A673 (cell line): ENCODE results near the gene SEC22A. TPM values are rescaled to one million over a fixed set of nuclear protein-coding genes. Genes with fewer than 3 reads are reported as not detected.

ENCODE experiments used
- BruUV-seq: library from RNA; stranded (reverse); fragments of 400-500 nt; replicated peaks from 2 replicates; lab custom pipeline; 2021; lab: Mats Ljungman, UMichigan
- CTCF ChIA-PET: fragments of 300-600 bp; sonication (Branson Sonifier 250); formaldehyde crosslinking; loops from one replicate; lab custom pipeline; 2022; ENCODE audit warnings: antibody characterized with exemption; lab: Charles Lee
- POLR2A ChIA-PET: fragments of 300-600 bp; sonication (Branson Sonifier 250); formaldehyde crosslinking; loops from one replicate; lab custom pipeline; 2022; ENCODE audit warnings: antibody characterized with exemption; ENCODE audit not compliant: low non-redundant PET; lab: Charles Lee
- DNase-seq: peaks from one replicate; pipeline ENCODE4 v3.0.0-alpha.2; 2015; ENCODE audit warnings: low spot score
- H3K27ac ChIP-seq: fragments of 200-600 bp; sonication (generic); 2 replicates; pipeline ENCODE4 v1.5.1; 2016; ENCODE audit warnings: mixed run types, low read depth, mild to moderate bottlenecking, mixed read lengths, antibody characterized with exemption, low read length; ENCODE audit not compliant: poor library complexity, severe bottlenecking
- H3K27me3 ChIP-seq: fragments of 200-600 bp; sonication (generic); replicated peaks from 2 replicates; pipeline ENCODE4 v1.6.1; 2017; ENCODE audit warnings: mixed run types, low read depth, mild to moderate bottlenecking, mixed read lengths, antibody characterized with exemption, low read length; ENCODE audit not compliant: insufficient read depth, poor library complexity
- H3K36me3 ChIP-seq: fragments of 200-600 bp; sonication (generic); 2 replicates; pipeline ENCODE4 v1.6.1; 2016; ENCODE audit warnings: mixed run types, mild to moderate bottlenecking, mixed read lengths, antibody characterized with exemption, low read length; ENCODE audit not compliant: insufficient read depth, poor library complexity, severe bottlenecking
- H3K4me1 ChIP-seq: fragments of 200-600 bp; sonication (generic); 2 replicates; pipeline ENCODE4 v1.6.1; 2017; ENCODE audit warnings: mixed run types, mild to moderate bottlenecking, mixed read lengths, antibody characterized with exemption, low read length; ENCODE audit not compliant: insufficient read depth, poor library complexity, severe bottlenecking
- H3K4me3 ChIP-seq: fragments of 200-600 bp; sonication (generic); 2 replicates; pipeline ENCODE4 v1.5.1; 2016; ENCODE audit warnings: low read depth, mixed run types, mild to moderate bottlenecking, mixed read lengths, low read length; ENCODE audit not compliant: poor library complexity, severe bottlenecking
- H3K9me3 ChIP-seq: fragments of 200-600 bp; sonication (generic); 2 replicates; pipeline ENCODE4 v1.6.1; 2016; ENCODE audit warnings: mixed run types, low read depth, mild to moderate bottlenecking, mixed read lengths, antibody characterized with exemption, low read length; ENCODE audit not compliant: poor library complexity, severe bottlenecking
- CTCF ChIP-seq: fragments of 300-800, 200-600 bp; sonication (generic); conservative IDR thresholded peaks from 2 replicates; pipeline ENCODE4 v1.5.1; 2017; ENCODE audit warnings: low read depth, mild to moderate bottlenecking, antibody characterized with exemption, low read length, moderate library complexity, mixed read lengths
- EZH2 ChIP-seq: fragments of 200-600 bp; sonication (generic); IDR thresholded peaks from 2 replicates; pipeline ENCODE4 v1.6.1; 2017; ENCODE audit warnings: borderline replicate concordance, low read depth, mild to moderate bottlenecking, mixed read lengths, antibody characterized with exemption, low read length; ENCODE audit not compliant: poor library complexity, severe bottlenecking
- intact Hi-C: fragments of 100-400 bp; cut with micrococcal nuclease; formaldehyde crosslinking; loops from one replicate; pipeline ENCODE4 v1.10.0; 2022; ENCODE audit not compliant: unreplicated experiment
- total RNA-seq: library from RNA; stranded (reverse); gene quantifications from 2 replicates; pipeline ENCODE4 v1.2.3, GENCODE V29; 2021

The SEC22A gene
- total RNA-seq, 1 experiment from 2014 or later, result 21.6 TPM

DNA sequence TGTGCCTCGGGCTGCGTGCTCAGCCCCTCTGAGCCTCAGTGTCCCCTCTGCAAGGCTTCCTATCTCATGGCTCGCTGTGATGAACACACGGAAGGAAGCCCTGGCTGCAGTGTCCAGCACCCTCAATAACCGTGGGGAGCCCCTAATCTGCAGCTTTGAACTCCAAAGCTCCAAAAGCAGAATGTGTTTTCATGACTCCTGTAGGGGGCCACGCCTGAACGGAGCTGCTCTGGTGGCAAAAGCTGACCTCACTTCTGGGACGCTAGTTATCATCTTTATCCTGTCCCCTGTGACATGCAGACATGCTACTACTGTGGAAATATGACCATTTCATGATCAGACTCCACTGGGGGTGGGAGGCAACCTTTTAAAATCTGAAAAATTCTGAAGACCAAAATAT is 98.8 kb downstream of the SEC22A start:
- TF ChIP-seq EZH2 (no peak), CTCF (no peak)
- BruUV-seq, result no TSS peak
- no peak for DNase-seq
- H3K36me3 ChIP-seq, result no peaks in the 10 kb centered on the region
- H3K27me3 ChIP-seq, result no peaks in the 10 kb centered on the region
- no peak overlapping the region for H3K4me3 ChIP-seq
- no peaks in the 10 kb centered on the region for H3K4me1 ChIP-seq
- POLR2A ChIA-PET, result no interaction called here
- intact Hi-C loops, result no loop called here
- H3K27ac ChIP-seq, result no peak overlapping the region
- CTCF ChIA-PET, result no interaction called here
- H3K9me3 ChIP-seq, result no peaks in the 10 kb centered on the region

GRCh38 chr3:123301331-123302184 is 99.8 kb downstream of the SEC22A start:
- intact Hi-C loops, result no loop called here
- no peaks in the 10 kb centered on the region for H3K36me3 ChIP-seq
- H3K9me3 ChIP-seq, result no peaks in the 10 kb centered on the region
- no peaks in the 10 kb centered on the region for H3K27me3 ChIP-seq
- TF ChIP-seq CTCF, result no peak
- H3K4me3 ChIP-seq, result no peak overlapping the region
- no peaks in the 10 kb centered on the region for H3K4me1 ChIP-seq
- BruUV-seq, result no TSS peak
- H3K27ac ChIP-seq, result no peak overlapping the region
- CTCF ChIA-PET, result no interaction called here
- POLR2A ChIA-PET, result no interaction called here
- DNase-seq, result no peak

- intact Hi-C loops, result no loop called here
- H3K27me3 ChIP-seq, result no peaks in the 10 kb centered on the region
- CTCF ChIA-PET, result no interaction called here
- TF ChIP-seq EZH2, result no peak
- TF ChIP-seq CTCF, result no peak
- H3K4me1 ChIP-seq, result no peaks in the 10 kb centered on the region
- no peak overlapping the region for H3K27ac ChIP-seq
- POLR2A ChIA-PET, result no interaction called here
- no peak for DNase-seq
- H3K9me3 ChIP-seq, result no peaks in the 10 kb centered on the region
- no peaks in the 10 kb centered on the region for H3K36me3 ChIP-seq
- H3K4me3 ChIP-seq, result no peak overlapping the region
- no TSS peak for BruUV-seq
Observed at GRCh38 chr3:123302961-123303360, 101.2 kb downstream of the SEC22A start.
